Muscle layer of duodenum (tissue), 2 donors: Measurements from ENCODE around the gene TBC1D14.
"Not testable (repeated sequence)": the region's sequence is repeated elsewhere in the genome, so short reads cannot be mapped to it uniquely, and the experiment has no call there.

Source experiments
- H3K27ac ChIP-seq: one replicate; pipeline ENCODE4 v1.7.0; 2013; ENCODE audit warnings: mild to moderate bottlenecking, low read length
- H3K27me3 ChIP-seq: one replicate; pipeline ENCODE4 v1.7.0; 2013; ENCODE audit warnings: low read depth, mild to moderate bottlenecking, control low read depth, low read length
- H3K36me3 ChIP-seq, 2 donors: one replicate each; pipeline ENCODE4 v1.7.0; 2013; ENCODE audit warnings: low read length in 2 of 2, control low read depth in 1 of 2, mild to moderate bottlenecking in 1 of 2; ENCODE audit not compliant: insufficient read depth in 2 of 2, control insufficient read depth in 1 of 2
- H3K4me1 ChIP-seq, 2 donors: one replicate each; pipeline ENCODE4 v1.7.0; 2013; ENCODE audit warnings: low read length in 2 of 2, mild to moderate bottlenecking in 2 of 2, control low read depth in 1 of 2, moderate library complexity in 1 of 2; ENCODE audit not compliant: insufficient read depth in 2 of 2, control insufficient read depth in 1 of 2
- H3K4me3 ChIP-seq, 2 donors: one replicate each; pipeline ENCODE4 v1.7.0; 2013; ENCODE audit warnings: low read length in 2 of 2, low read depth in 1 of 2, mild to moderate bottlenecking in 1 of 2
- H3K9me3 ChIP-seq, 2 donors: one replicate each; pipeline ENCODE4 v1.7.0; 2013; ENCODE audit warnings: low read length in 2 of 2, control low read depth in 1 of 2, mild to moderate bottlenecking in 1 of 2; ENCODE audit not compliant: control insufficient read depth in 1 of 2
- donor health status: healthy.

TBC1D14 gene

GRCh38 chr4:7073526-7074390 is 164.1 kb downstream of the TBC1D14 start:
- H3K27ac ChIP-seq, result no peak overlapping the region
- H3K4me3 ChIP-seq, result no peak overlapping the region
- H3K27me3 ChIP-seq, result no peaks in the 10 kb centered on the region
- no peaks in the 10 kb centered on the region for H3K36me3 ChIP-seq
- H3K4me1 ChIP-seq, result peaks cover 0 to 4% of the 10 kb centered on the region in 2 donors
- no peaks in the 10 kb centered on the region for H3K9me3 ChIP-seq

GRCh38 chr4:7074426-7074825 is 164.8 kb downstream of the TBC1D14 start:
- no peaks in the 10 kb centered on the region for H3K9me3 ChIP-seq
- H3K27ac ChIP-seq, result no peak overlapping the region
- no peaks in the 10 kb centered on the region for H3K4me1 ChIP-seq
- H3K4me3 ChIP-seq, result no peak overlapping the region
- H3K36me3 ChIP-seq, result no peaks in the 10 kb centered on the region
- no peaks in the 10 kb centered on the region for H3K27me3 ChIP-seq

GRCh38 chr4:7075962-7076695 is 166.5 kb downstream of the TBC1D14 start:
- Histone ChIP-seq H3K27me3 (no peaks in the 10 kb centered on the region), H3K36me3 (no peaks in the 10 kb centered on the region), H3K27ac (no peak overlapping the region), H3K4me3 (no peak overlapping the region), H3K9me3 (no peaks in the 10 kb centered on the region), H3K4me1 (no peaks in the 10 kb centered on the region)

GRCh38 chr4:7076696-7077082 is 167.1 kb downstream of the TBC1D14 start:
- no peak overlapping the region for H3K4me3 ChIP-seq
- H3K36me3 ChIP-seq, result no peaks in the 10 kb centered on the region
- no peaks in the 10 kb centered on the region for H3K27me3 ChIP-seq
- H3K27ac ChIP-seq, result no peak overlapping the region
- H3K4me1 ChIP-seq, result no peaks in the 10 kb centered on the region
- no peaks in the 10 kb centered on the region for H3K9me3 ChIP-seq

GRCh38 chr4:7077371-7077770 is 167.7 kb downstream of the TBC1D14 start:
- Histone ChIP-seq H3K9me3 (no peaks in the 10 kb centered on the region), H3K4me3 (no peak overlapping the region), H3K27me3 (no peaks in the 10 kb centered on the region), H3K36me3 (no peaks in the 10 kb centered on the region), H3K27ac (no peak overlapping the region), H3K4me1 (no peaks in the 10 kb centered on the region)

GRCh38 chr4:7078025-7078424 is 168.4 kb downstream of the TBC1D14 start:
- Histone ChIP-seq H3K4me1 (no peaks in the 10 kb centered on the region), H3K9me3 (no peaks in the 10 kb centered on the region), H3K4me3 (no peak overlapping the region), H3K36me3 (no peaks in the 10 kb centered on the region), H3K27me3 (no peaks in the 10 kb centered on the region), H3K27ac (no peak overlapping the region)

GRCh38 chr4:7079483-7079882 is 169.9 kb downstream of the TBC1D14 start:
- not testable (repeated sequence) for H3K27ac ChIP-seq, H3K4me1 ChIP-seq, H3K9me3 ChIP-seq, H3K36me3 ChIP-seq, H3K27me3 ChIP-seq, H3K4me3 ChIP-seq

GRCh38 chr4:7079909-7080308 is 170.3 kb downstream of the TBC1D14 start:
- not testable (repeated sequence) for H3K27me3 ChIP-seq, H3K27ac ChIP-seq, H3K4me1 ChIP-seq

More at GRCh38 chr4:7079909-7080308, 170.3 kb downstream of the TBC1D14 start:
- not testable (repeated sequence) for H3K36me3 ChIP-seq, H3K9me3 ChIP-seq, H3K4me3 ChIP-seq
